Endothelial cell of umbilical vein (primary cell): ENCODE results near the gene RAD18.

ENCODE experiments used
- JUN ChIP-seq: IDR thresholded peaks from 2 replicates; pipeline ENCODE4 v1.6.1; 2011; ENCODE audit warnings: borderline replicate concordance, low read depth; ENCODE audit not compliant: insufficient read length, insufficient read depth
- TF ChIP-seq, protein P1 (sequence below), 2 donors: IDR thresholded peaks; 1 replicate in 1 of 2; 2 replicates in 1 of 2; pipeline ENCODE4 v1.5.1; 2011; ENCODE audit warnings: low read length in 2 of 2, mild to moderate bottlenecking in 2 of 2, moderate library complexity in 2 of 2, control low read depth in 1 of 2, inconsistent platforms in 1 of 2, low read depth in 1 of 2; ENCODE audit not compliant: insufficient read depth in 1 of 2; ENCODE audit errors: extremely low read depth in 1 of 2

DNA sequence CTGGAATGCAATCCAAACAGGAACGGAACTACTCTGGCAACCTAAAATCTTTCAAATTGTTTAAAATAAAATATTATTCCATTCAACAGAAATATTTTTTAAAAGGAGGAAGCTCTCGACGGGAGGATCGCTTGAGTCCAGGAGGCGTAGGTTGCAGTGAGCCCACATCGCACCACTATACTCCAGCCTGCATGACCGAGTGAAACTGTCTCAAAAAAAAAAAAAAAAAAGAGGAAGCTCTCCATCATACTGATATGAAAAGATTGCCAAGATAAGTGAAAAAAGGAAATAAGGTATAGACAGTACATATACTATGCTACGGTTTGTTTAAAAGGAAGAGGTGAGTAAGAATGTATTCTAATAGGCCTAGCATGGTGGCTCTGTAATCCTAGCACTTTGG lies 3.6 kb downstream of the RAD18 start:
- TF ChIP-seq, protein P1, sequence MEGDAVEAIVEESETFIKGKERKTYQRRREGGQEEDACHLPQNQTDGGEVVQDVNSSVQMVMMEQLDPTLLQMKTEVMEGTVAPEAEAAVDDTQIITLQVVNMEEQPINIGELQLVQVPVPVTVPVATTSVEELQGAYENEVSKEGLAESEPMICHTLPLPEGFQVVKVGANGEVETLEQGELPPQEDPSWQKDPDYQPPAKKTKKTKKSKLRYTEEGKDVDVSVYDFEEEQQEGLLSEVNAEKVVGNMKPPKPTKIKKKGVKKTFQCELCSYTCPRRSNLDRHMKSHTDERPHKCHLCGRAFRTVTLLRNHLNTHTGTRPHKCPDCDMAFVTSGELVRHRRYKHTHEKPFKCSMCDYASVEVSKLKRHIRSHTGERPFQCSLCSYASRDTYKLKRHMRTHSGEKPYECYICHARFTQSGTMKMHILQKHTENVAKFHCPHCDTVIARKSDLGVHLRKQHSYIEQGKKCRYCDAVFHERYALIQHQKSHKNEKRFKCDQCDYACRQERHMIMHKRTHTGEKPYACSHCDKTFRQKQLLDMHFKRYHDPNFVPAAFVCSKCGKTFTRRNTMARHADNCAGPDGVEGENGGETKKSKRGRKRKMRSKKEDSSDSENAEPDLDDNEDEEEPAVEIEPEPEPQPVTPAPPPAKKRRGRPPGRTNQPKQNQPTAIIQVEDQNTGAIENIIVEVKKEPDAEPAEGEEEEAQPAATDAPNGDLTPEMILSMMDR (IDR thresholded peaks at IDR 0.05; ENCODE audit: extremely low read depth in 1 of 2, insufficient read depth in 1 of 2, low read depth in 1 of 2, low read length in 2 of 2) = no peak
- no peak for TF ChIP-seq JUN
